Glomerular visceral epithelial cell (primary cell): ENCODE data around the gene ERLIN1.

Experiments used
- DNase-seq: peaks from one replicate; pipeline ENCODE4 v3.0.0-alpha.2; 2016; ENCODE audit errors: extremely low spot score

ERLIN1 gene

DNA sequence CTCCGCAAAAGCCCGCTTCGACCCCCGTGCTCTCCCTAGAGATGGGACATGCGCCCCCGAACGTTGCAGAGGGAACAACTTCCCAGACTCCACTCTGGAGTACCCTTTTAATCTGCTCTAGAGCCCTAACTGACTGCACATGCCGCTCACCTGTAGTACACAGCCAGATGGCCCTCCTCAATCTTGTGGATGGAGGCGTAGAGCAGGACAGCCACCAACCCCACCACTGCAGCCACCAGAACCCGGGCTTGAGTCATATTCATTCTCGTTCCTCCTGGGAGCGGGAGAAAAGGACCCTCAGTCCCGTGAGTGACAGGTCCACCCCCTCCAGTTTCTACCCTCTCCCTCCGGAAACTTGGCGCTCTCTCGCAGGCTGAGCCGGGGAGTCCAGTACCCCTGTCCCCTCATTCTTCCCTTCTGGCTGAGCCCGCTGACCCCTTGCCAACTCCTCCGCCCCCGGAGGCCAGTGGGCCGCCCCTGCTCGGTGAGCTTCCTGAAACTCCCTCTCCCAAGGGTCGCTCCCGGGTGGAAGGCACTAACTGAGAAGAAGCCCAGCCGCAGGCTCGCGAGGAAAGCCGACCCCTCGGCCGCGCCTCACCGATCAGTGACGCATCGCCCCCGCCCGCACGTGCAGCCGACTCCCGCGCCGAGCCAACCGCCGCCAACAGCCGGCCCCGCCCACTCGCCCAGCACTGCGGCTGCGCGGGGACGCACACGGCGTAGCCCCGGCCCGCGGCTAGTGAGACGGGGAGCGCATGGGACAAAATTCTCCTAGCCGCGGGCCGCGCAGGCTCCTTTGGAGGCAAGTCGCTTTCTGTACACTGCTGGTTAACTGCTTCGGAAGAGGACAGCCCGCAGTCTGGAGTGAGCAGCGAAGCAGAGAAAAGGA is at the start of gene ERLIN1:
TSS of gene ERLIN1 (minus strand) at position 666 of the 889 bp plus-strand sequence. CDS start at position 263, 403 bp downstream.
- peak; percentile 92 for DNase-seq

DNA sequence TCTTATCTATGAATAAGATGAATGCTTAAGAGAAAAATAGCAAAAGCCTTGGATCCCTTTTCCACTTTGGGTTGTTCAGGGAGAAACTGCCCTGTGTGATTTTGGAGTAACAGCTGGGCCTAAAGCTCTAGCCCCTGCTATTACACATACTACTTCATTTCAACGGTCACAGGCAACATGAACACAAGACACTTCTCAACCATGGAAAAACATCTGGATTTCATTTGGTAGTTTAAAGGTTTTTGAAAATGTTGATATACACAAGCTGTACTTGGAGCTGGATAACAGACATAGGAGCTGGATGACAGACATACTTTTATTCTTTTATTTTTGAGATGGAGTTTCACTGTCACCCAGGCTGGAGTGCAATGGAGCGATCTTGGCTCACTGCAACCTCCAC is 46.3 kb upstream of the ERLIN1 start:
- no peak for DNase-seq

DNA sequence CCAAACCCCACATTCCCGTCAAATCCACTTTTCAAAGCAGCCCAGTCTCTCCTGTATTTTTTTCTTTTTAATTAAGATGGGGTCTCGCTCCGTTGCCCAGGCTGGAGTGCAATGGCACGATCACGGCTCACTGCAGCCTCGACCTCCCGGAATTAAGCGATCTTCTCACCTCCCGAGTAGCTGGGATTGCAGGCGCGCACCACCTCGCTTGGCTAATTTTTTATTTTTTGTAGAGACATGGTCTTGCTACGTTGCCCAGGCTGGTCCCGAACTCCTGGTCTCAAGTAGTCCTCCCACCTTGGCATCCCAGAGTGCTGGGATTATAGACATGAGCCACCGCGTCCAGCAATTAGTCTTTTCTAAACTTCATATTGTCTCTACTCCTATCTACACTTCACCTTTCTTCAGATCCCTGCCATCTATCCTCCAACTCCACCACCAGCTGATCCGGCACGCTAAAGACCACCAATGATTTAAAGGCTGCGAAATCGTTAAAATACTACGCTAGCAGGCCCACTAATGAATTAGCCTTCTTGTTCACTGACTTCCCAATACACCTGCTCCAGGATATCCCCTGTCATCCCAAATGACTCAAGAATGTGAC is 44.1 kb upstream of the ERLIN1 start:
- no peak for DNase-seq

DNA sequence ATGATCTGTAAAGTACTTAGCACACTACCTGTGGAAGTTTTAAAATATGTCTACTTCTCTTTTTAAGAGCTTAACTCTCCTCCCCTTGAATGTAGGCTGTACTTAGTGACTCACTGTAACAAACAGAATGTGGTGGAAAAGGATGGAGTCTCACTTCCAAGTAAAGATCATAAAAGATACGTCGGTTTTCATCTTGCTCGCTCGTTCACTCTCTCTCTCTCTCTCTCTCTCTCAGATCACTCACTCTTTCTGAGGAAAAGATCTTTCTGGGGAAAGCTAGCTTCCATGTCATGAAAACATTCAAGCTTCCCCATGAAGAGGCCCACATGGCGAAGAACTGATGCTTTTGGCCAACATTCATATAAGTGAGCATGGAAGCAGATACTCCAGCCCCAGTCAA is 38.0 kb upstream of the ERLIN1 start:
- DNase-seq: no peak

DNA sequence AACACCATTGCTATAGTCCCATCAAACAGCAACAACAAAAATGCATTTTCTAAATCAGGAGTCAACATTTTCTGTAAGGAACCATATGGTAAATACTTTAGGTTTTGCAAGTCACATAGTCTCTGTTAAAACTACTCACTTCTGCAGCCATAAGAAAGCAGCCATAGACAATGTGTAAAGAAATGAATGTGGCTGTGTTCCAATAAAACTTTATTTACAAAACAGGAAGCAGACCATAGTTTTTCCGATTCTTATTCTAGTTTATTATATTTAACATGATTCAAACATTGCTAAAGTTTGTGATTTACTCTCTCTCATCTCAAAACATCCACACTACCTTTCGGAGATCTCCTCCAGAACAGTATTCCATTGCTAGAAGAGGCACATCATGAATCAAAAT is 36.7 kb upstream of the ERLIN1 start:
- no peak for DNase-seq

DNA sequence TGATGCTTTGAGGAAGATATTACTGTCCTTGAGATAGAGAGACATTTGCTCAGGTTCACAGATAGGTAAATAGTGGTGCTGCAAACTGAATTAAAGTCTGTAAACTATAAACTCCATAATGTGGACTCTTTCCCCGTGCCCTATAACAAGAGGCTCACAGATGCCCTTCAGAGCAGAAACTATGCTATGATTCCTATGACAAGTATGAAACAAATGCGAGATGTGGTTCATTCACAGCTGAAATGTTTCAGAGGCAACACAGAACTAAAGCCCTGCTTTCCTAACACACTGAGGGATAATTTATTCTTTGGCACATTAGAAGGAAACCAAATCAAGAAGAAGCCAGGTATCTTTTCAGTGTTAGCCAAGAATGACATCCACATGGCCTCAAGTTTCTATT is 30.2 kb upstream of the ERLIN1 start:
- no peak for DNase-seq

DNA sequence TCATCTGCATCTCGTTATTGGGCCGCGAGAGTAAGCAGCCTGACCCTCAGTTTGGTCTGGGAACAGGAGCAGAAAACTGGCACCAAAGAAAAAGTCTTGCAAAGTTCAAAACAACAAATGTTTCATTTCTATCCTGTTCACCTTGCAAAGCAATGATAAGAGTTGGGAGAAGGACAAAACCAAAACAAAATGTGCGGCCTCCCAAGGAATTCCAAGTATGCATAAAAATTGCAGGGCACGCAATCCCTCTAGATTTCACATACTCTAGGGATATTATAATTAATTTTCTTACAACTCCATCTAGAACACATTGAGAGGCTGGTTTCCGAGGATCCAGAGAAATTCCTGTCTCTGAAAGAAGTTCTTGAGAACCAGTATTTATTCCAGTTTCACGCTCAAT is 23.5 kb upstream of the ERLIN1 start:
- peak; percentile 41 for DNase-seq

DNA sequence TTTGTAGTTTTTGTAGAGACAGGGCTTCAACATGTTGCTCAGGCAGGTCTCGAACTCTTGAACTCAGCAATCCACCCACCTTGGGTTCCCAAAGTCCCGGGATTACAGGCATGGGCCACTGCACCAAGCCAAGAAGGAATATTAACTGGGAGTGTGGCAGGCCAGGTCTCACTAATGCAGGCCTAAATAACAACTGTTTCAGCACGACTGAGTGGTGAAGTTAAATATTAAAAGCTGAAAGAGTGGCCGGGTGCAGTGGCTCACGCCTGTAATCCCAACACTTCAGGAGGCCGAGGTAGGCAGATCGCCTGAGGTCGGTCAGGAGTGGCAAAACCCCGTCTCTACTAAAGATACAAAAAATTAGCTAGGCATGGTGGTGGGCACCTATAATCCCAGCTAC is 22.4 kb upstream of the ERLIN1 start:
- peak; percentile 13 for DNase-seq

DNA sequence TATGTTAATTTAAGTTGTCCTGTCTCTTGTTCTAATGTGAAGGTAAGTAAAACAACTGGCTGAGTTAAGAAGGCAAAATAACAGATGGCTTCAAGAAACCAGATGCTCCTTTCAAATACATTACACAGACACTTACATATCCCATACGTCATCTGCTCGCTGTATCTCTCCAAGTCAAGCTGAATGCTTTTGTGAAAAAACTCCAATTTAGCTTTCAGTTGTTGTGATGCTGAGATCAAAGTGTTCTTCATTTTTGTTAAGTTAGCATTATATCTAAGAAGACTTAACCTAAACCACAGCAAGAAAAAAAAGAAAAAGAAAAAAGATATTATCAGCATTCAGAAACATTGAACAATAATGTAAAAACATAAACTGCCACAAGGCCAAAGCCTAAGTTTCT is 18.5 kb upstream of the ERLIN1 start:
- no peak for DNase-seq

DNA sequence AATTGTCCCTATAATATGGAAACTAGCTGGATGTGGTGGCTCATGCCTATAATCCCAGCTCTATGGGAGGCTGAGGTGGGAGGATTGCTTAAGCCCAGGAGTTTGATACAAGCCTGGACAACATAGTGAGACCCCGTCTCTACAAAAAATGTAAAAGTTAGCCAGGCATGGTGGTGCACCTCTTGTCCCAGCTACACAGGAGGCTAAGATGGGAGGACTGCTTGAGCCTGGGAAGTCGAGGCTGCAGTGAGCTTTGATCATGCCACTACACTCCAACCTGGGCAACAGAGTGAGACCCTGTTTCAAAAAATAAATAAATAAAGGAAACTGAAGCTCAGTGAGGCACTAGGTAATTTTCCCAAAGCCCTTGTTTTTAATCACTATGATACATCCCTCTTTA is 15.7 kb upstream of the ERLIN1 start:
- no peak for DNase-seq

DNA sequence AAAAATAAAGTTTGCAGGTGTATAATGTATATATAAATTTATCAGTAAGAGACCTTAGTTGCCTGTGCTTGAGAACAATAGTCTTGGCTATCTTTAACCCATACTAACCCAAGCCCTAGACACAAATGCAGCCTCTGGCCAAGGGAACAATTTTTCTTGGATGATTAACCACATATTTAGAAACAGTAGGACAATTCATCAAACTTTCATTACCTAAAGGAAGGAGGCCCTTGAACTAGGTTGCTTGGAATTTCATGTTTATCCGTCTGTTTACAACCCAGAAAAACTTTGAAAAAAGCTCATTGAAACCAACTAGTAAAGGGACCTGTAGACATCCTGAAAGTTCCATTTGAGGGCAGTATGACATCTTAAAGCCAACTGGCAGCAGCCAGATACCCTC is 8.9 kb upstream of the ERLIN1 start:
- no peak for DNase-seq

DNA sequence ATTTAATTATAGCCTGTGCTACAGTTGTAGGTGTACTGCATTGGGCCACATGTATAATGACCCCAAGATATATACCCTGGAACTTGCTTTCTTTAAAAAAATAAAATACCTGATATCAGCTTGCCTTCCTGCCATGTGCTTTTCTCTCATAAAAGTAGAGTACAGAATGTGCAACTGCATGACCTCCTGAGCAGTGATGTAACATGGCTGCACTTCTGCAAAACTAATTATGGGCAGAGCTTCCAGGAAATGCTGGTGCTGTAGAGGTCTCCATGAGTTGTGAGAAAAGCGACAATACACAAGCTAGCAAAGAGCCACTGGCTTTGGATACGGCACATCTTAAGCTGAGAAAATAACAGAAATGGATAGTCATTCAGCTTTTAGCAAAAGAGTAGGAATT is 6.5 kb upstream of the ERLIN1 start:
- no peak for DNase-seq

DNA sequence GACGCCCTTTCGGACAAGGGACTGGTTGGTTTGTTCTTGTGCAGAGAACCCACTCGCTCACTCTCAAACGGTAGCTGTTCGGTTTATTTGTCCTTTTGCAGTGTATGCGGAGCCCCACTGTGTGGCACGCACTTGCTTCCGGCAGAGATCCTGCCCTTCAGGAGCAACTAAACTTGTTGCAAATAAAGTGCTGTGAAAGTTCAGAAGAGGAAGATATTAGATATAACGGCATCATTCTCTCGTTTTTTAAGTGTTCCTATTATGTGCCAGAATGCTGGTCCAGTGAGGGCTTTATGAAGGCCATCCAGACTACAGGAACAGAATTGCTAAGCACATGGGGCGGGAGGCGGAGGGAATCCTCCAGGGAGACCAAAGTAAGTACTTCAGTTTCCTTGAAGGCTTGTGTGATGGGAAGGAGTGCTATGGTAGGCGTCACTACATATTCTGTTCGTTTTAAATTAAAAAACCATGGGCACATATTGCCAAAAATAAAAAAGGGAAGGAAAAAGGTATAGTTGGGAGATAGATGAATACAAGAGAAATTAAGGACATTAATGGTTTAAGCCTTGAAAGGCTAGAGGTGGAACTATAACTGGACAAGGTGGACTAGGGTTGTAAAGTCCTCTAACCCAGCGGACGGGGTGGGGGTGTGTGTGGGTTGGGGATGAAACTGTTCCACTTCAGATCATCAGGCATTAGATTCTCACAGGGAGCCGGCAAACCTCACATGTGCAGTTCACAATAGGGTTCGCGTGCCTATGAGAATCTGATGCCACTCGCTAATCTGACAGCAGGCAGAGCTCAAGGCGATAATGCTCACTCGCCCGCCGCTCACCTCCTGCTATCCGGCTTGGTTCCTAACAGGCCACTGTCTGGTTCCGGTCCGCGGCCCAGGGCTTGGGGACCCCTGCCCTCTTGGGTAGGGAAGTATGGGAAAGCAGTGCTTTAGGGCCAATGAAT is 704 bp upstream of the ERLIN1 start:
- DNase-seq: peak; percentile 11

DNA sequence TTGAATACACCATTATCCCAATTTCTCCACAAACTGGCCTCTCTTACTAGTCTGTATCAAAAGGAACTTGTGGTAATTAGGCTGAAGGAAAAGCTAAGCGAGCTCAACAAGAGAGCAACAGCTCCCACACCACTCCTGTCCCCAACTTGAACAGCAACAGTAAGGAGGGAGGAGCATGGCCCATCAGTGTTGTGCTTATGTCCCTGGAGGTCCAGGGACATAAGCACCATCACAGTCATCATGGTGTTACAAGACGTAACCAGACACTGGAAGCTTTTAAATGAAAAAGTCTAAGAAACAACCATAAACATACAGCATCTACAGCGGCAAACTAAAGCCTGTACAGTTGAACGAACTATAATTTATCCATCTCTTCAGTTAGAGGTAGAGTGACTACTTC is 989 bp downstream of the ERLIN1 start:
- DNase-seq: peak; percentile 16

DNA sequence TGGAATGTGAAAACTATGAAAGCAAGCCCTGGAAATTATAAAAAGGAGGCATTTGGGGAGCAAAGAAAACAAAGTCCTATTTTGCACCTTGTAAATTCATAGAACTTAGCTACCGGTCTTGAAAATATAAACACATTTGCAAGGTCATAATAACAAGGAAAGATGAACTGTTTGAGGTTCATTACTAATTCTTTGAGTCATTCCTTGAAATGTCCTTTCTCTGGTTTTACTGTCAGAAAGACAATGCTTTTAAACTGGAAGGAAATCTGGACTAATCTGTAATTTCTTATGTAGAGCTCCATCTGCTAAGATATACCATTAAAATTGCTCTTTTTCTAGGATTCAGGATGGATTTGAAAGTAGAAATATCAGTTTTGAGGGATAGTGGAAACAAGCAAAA is 1.4 kb downstream of the ERLIN1 start:
- DNase-seq: no peak

DNA sequence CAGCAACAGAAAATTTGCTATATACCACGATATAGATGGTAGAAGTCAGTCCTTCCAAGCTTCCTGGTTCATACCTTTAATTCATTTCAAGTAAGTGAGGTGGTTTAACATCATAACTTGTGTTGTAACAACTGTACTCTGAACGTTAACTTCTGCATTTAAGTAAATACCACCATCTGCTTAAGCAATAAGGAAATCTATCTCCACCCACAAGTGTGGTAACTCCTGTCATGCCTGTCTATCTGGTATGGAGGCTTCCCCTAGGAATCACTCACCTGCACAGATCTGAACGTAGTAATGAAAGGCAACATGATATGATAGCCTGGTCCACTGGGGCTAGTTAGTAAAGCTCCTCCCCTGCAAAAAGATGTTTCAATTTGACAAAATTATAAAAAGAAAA is 2.3 kb downstream of the ERLIN1 start:
- peak; percentile 3 for DNase-seq

DNA sequence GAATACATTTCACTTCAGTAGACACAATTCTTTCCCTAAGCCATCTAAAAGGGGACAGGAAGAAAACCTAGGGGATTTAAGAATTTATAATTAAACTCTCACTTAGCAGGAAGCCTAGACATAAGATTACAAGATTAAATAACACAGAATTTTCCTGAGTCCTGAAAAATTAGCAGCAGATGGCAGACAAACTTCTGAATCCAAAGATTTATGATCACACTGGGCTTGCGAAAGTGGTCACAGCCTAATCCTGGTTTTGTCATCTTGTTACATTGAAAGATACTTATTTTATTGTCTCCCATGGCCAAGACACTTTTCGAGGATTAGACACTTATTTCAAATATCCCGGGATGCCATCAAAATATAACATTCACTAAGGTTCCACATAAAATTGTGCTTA is 2.9 kb downstream of the ERLIN1 start:
- DNase-seq: no peak

DNA sequence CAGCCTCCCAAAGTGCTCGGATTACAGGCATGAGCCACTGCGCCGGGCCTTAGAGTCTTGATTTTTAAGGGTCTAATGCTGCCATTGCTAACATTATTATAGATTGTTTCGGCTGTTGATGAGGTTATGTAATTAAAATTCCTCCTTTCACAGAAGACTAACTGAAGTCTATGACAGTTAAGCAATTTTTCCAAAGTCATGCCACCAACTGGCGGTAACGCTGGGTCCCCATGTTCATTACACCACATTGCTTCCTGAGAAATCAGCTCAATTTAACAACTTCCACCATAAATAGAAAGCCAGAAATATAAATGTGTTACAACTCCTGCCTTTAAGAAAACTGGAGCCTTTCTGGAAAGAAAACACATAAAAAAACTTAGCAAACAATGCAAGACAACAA is 3.5 kb downstream of the ERLIN1 start:
- DNase-seq: no peak

DNA sequence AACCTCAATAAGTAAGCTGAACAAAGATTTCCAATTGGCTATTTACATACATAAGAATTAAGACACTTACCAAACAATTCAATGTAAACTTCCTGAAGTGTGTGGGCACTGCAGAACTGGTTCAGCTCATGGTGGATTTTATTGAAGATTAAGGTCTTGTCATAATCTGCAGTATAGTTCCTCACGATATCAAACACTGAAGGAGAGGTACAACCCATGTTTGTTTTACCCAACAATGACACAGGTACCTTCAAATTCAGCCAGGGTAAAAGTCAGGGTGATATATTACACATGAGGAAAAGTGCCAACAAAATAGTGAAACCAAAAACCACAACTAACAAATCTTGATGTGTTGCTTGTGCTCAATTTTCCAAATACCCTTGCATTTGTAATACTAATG is 10.0 kb downstream of the ERLIN1 start:
- no peak for DNase-seq

DNA sequence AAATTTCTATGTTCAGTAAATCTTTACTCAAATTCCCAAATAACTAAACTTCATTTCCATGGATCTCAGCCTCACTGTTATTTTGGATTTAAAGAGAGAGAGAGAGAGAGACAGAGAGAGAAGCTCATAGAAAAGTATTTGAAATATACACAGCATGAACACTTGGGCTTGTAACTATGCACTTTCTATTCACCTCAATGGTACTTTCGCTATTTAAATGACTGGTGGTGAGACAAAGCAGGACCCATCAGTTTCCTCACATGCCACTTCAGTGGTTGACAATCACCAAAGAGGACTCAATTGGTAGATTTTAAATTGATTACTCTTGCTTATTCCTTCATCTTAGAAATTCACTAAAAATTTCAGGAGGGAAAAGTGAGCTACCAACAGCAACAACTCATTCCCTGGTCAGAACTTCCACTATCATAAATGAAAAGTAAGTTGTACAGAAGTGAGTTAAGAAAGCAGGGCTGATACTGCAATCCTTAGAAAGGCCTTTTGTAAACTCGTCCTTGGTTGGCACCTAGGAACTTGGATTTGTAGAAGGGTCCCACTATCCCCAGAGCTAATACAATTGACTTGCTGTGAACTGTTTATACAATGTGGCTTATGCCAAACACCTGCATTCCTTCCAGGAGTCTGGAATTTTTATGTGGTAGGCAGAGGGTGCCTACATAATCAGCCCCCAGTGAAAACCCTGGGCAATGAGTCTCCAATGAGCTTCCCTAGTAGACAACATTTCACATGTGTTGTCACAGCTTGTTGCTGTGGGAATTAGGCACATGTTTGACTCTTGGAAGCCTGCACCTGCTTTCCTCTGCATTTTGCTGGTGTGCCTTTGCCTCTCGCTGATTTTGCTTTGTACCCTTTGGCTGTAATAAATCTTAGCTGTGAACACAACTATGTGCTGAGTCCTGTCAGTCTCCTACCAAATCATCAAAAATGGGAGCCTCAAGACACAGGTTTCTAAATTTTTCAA is 10.8 kb downstream of the ERLIN1 start:
- DNase-seq: no peak

DNA sequence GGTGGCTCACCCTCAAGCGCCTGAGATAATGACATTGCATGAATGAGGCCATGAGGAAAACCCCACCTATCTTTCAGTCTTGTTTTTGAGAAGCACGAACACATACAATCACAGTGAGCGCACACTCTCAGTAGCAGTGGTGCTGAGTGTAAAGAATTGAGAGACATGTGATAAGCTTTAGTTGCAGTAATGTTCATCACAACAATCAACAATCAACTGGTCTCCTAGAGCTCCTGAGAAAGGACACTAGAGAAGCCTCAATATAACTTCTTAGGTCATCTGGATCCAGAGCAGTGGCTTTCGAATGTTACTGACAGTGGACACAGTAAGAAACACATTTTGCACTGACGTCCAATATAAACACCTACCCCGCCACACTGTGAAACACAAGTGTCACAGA is 12.8 kb downstream of the ERLIN1 start:
- DNase-seq: no peak
